HepG2 (cell line): ENCODE results near the gene S100A5. TPM values are rescaled to one million over a fixed set of nuclear protein-coding genes. Genes with fewer than 3 reads are reported as not detected.
A peak's percentile ranks its signal among the peaks of the same experiment; 100 is the strongest.

Experiments used
- ATAC-seq: fragments of 200-7000 bp; cut with Tn5 transposase; 3 replicates; pipeline ENCODE4 v1.9.1; 2020; ENCODE audit warnings: mild to moderate bottlenecking, moderate library complexity
- BruUV-seq: library from RNA; stranded (reverse); fragments of 400-500 nt; replicated peaks from 2 replicates; lab custom pipeline; 2021; lab: Mats Ljungman, UMichigan
- CTCF ChIA-PET: fragments of 300-600 bp; formaldehyde crosslinking; extraction: SDS; loops from one replicate; lab custom pipeline; 2021; ENCODE audit warnings: low total read pairs, inconsistent platforms, low intra/inter-chr PET ratio; lab: Yijun Ruan, JAX
- POLR2A ChIA-PET: fragments of 350-600 bp; sonication (Branson Sonifier 250); formaldehyde crosslinking; loops from one replicate; lab custom pipeline; 2020; ENCODE audit warnings: antibody characterized with exemption, inconsistent platforms; lab: Yijun Ruan, JAX
- DNase-seq: peaks from one replicate; pipeline ENCODE4 v3.0.0-alpha.2; 2015; ENCODE audit warnings: low spot score
- FAIRE-seq: peaks from 3 replicates; lab custom pipeline; 2011; peaks lifted over from hg19 to GRCh38; lab: Jason Lieb, UNC
- H2AFZ ChIP-seq: one replicate; pipeline ENCODE4 v1.6.1; 2011; ENCODE audit warnings: low read length, inconsistent platforms
- H3K27ac ChIP-seq: fragments of 300-600 bp; 3 replicates; pipeline ENCODE4 v1.8.0; 2011; ENCODE audit warnings: mixed run types, mild to moderate bottlenecking, mixed read lengths, low read length, inconsistent platforms; ENCODE audit not compliant: insufficient read depth; ENCODE audit errors: extremely low read length
- H3K27me3 ChIP-seq, 2 experiments: fragments of 200-600 bp in 1 of 2; 2 replicates in 1 of 2; 3 replicates in 1 of 2; pipeline versions ENCODE4 v1.6.0 to v1.8.0; 2011; ENCODE audit warnings: low read length in 2 of 2, mild to moderate bottlenecking in 2 of 2, moderate library complexity in 2 of 2, inconsistent platforms in 1 of 2; ENCODE audit not compliant: insufficient read depth in 2 of 2, control insufficient read depth in 1 of 2
- H3K36me3 ChIP-seq, 2 experiments: fragments of 200-600 bp in 1 of 2; replicated peaks in 1 of 2; 2 replicates in 1 of 2; 3 replicates in 1 of 2; pipeline versions ENCODE4 v1.5.1 to v1.8.0; 2011; ENCODE audit warnings: low read length in 2 of 2, inconsistent platforms in 1 of 2; ENCODE audit not compliant: insufficient read depth in 2 of 2, control insufficient read depth in 1 of 2
- H3K4me1 ChIP-seq: 2 replicates; pipeline ENCODE4 v1.5.1; 2012; ENCODE audit warnings: low read length, inconsistent platforms; ENCODE audit not compliant: insufficient read depth
- H3K4me2 ChIP-seq: 2 replicates; pipeline ENCODE4 v1.6.0; 2011; ENCODE audit warnings: low read depth, low read length, inconsistent platforms
- H3K4me3 ChIP-seq, 3 experiments: fragments of 200-600 bp in 1 of 3; sonication (generic), shearing (Covaris generic) in 1 of 3; replicated peaks in 1 of 3; 2 replicates each; pipeline ENCODE4 v1.5.1; 2011 to 2016; ENCODE audit warnings: low read length in 3 of 3, inconsistent platforms in 2 of 3, low read depth in 2 of 3, mild to moderate bottlenecking in 2 of 3, control low read depth in 1 of 3, mixed read lengths in 1 of 3; ENCODE audit not compliant: insufficient read depth in 1 of 3
- H3K79me2 ChIP-seq: one replicate; pipeline ENCODE4 v1.6.1; 2011; ENCODE audit warnings: low read length, inconsistent platforms; ENCODE audit not compliant: insufficient read depth
- H3K9ac ChIP-seq: 2 replicates; pipeline ENCODE4 v1.6.0; 2011; ENCODE audit warnings: mild to moderate bottlenecking, low read depth, low read length, inconsistent platforms; ENCODE audit not compliant: insufficient read depth
- H3K9me3 ChIP-seq: 2 replicates; pipeline ENCODE4 v1.5.1; 2012; ENCODE audit warnings: mild to moderate bottlenecking, low read length
- H4K20me1 ChIP-seq: 2 replicates; pipeline ENCODE4 v1.6.0; 2011; ENCODE audit warnings: inconsistent platforms, mild to moderate bottlenecking, low read length, moderate library complexity; ENCODE audit not compliant: insufficient read depth
- CCAR2 ChIP-seq: fragments of 200-400 bp; formaldehyde crosslinking; optimal IDR thresholded peaks from 2 replicates; pipeline ENCODE3; 2018; ENCODE audit warnings: low read depth, mild to moderate bottlenecking, low read length, moderate library complexity
- FOXA3 ChIP-seq: IDR thresholded peaks from 2 replicates; pipeline ENCODE4 v1.6.1; 2016; ENCODE audit warnings: missing genetic modification reagents, missing compliant biosample characterization
- GATAD1 ChIP-seq: IDR thresholded peaks from 2 replicates; pipeline ENCODE4 v1.6.1; 2016; ENCODE audit warnings: missing genetic modification reagents, missing compliant biosample characterization
- KLF11 ChIP-seq: IDR thresholded peaks from 2 replicates; pipeline ENCODE4 v1.6.1; 2016; ENCODE audit warnings: missing compliant biosample characterization
- MXD4 ChIP-seq: IDR thresholded peaks from 2 replicates; pipeline ENCODE4 v1.6.1; 2016; ENCODE audit warnings: mild to moderate bottlenecking, missing biosample characterization, missing genetic modification reagents
- NCOA2 ChIP-seq: sonication (generic); formaldehyde crosslinking; IDR thresholded peaks from 2 replicates; pipeline ENCODE4 v1.8.0; 2022; ENCODE audit warnings: inconsistent platforms
- SAP130 ChIP-seq: IDR thresholded peaks from 2 replicates; pipeline ENCODE4 v1.6.1; 2016; ENCODE audit warnings: low read depth
- TSC22D2 ChIP-seq: sonication (generic); formaldehyde crosslinking; IDR thresholded peaks from 2 replicates; pipeline ENCODE4 v1.5.1; 2020; ENCODE audit warnings: missing genetic modification reagents, mild to moderate bottlenecking, borderline replicate concordance
- U2AF1 ChIP-seq: fragments of 200-400 bp; formaldehyde crosslinking; optimal IDR thresholded peaks from 2 replicates; pipeline ENCODE3; 2017; ENCODE audit warnings: mild to moderate bottlenecking, low read depth, low read length
- ZNF660 ChIP-seq: sonication (generic); formaldehyde crosslinking; IDR thresholded peaks from 2 replicates; pipeline ENCODE4 v1.5.1; 2020; ENCODE audit warnings: mild to moderate bottlenecking, low read depth, missing genetic modification reagents, borderline replicate concordance
- ZSCAN25 ChIP-seq: sonication (generic); formaldehyde crosslinking; IDR thresholded peaks from 2 replicates; pipeline ENCODE4 v1.8.0; 2022; ENCODE audit warnings: mild to moderate bottlenecking, missing genetic modification reagents
- WGBS: methylation state at CpG from one replicate; pipeline ENCODE4 v1.1.6; 2017; ENCODE audit warnings: low lambda C conversion rate; 5-methylcytosine and 5-hydroxymethylcytosine counted together
- in situ Hi-C: cut with HindIII; loops from 2 replicates; pipeline ENCODE4 v1.10.0; 2017; ENCODE audit warnings: low pct_unique_long_range_greater_than_20kb; ENCODE audit not compliant: extremely low pct_ligation_motif_present
- intact Hi-C: fragments of 100-400 bp; cut with micrococcal nuclease; formaldehyde crosslinking; loops from one replicate; pipeline ENCODE4 v1.10.0; 2022; ENCODE audit not compliant: unreplicated experiment
- polyA plus RNA-seq, 8 experiments: library from polyadenylated mRNA; depleted of rRNA in 3 of 8; stranded (reverse) in 7 of 8; unstranded in 1 of 8; fragments of >200 nt; fragmentation: Illumina TruSeq in 4 of 8; extraction: Trizol in 4 of 8; gene quantifications; 2 replicates each; pipeline versions ENCODE4 v1.2.1 to v1.2.3, GENCODE V29; 2011 to 2016; ENCODE audit warnings: low read depth in 4 of 8, missing spikeins in 1 of 8, mixed read lengths in 1 of 8; ENCODE audit not compliant: insufficient read depth in 1 of 8
- total RNA-seq, 5 experiments: library from RNA; depleted of rRNA; stranded (reverse); fragments of >200 nt; fragmentation: Illumina TruSeq; extraction: Trizol; gene quantifications; 2 replicates each; pipeline ENCODE4 v1.2.3, GENCODE V29; 2016; ENCODE audit warnings: low read depth in 1 of 5
- TF ChIP-seq, protein P1 (sequence below): sonication (generic); formaldehyde crosslinking; IDR thresholded peaks from 2 replicates; pipeline ENCODE4 v1.5.0; 2020; ENCODE audit warnings: mild to moderate bottlenecking, missing genetic modification reagents
- TF ChIP-seq, protein P2 (sequence below): sonication (generic); formaldehyde crosslinking; IDR thresholded peaks from 2 replicates; pipeline ENCODE4 v1.4.0; 2020; ENCODE audit warnings: mild to moderate bottlenecking, low read depth, missing genetic modification reagents
- TF ChIP-seq, protein P3 (sequence below): IDR thresholded peaks from 2 replicates; pipeline ENCODE4 v1.6.1; 2016; ENCODE audit warnings: mild to moderate bottlenecking

S100A5 gene
- total and polyA plus RNA-seq, 2 of the 13 experiments (the other 11 are each of a cell fraction or from before 2014, with no cell fraction given): not detected

DNA sequence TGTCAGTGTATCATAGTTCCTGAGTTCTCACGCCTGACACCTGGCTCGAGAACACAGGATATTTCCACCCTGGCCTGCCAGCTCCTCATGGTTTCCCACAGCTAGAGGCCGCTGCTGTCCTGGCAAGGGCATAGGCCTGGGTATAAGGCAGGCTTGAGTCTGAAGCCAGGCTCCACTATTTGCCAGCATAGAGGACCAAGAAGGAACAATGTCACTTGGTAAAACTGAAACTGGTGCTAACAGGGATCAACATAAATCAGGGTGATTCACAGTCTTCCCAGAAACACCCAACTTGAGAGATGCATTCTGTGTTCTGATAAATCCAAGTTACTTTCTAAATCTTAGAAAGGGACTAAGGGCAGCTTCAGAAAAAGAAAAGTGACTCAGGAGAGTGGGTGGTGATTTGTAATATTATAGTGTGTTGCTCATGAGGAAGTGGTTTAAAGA, 31.9 kb upstream of the S100A5 start (continued):
- TF ChIP-seq TSC22D2 (CRISPR knock-in tag) (no peak), SAP130 (peak; percentile 65), ZNF660 (CRISPR knock-in tag) (no peak), FOXA3 (CRISPR knock-in tag) (peak; percentile 23; the same call in 1 of the 2 replicates), KLF11 (CRISPR knock-in tag) (no peak), GATAD1 (CRISPR knock-in tag) (peak; percentile 24; the same call in 1 of the 2 replicates), ZSCAN25 (CRISPR knock-in tag) (no peak)
- TF ChIP-seq, protein P1, sequence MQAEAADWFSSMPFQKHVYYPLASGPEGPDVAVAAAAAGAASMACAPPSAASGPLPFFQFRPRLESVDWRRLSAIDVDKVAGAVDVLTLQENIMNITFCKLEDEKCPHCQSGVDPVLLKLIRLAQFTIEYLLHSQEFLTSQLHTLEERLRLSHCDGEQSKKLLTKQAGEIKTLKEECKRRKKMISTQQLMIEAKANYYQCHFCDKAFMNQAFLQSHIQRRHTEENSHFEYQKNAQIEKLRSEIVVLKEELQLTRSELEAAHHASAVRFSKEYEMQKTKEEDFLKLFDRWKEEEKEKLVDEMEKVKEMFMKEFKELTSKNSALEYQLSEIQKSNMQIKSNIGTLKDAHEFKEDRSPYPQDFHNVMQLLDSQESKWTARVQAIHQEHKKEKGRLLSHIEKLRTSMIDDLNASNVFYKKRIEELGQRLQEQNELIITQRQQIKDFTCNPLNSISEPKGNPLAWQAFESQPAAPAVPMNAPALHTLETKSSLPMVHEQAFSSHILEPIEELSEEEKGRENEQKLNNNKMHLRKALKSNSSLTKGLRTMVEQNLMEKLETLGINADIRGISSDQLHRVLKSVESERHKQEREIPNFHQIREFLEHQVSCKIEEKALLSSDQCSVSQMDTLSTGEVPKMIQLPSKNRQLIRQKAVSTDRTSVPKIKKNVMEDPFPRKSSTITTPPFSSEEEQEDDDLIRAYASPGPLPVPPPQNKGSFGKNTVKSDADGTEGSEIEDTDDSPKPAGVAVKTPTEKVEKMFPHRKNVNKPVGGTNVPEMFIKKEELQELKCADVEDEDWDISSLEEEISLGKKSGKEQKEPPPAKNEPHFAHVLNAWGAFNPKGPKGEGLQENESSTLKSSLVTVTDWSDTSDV (CRISPR knock-in tag): no peak

DNA sequence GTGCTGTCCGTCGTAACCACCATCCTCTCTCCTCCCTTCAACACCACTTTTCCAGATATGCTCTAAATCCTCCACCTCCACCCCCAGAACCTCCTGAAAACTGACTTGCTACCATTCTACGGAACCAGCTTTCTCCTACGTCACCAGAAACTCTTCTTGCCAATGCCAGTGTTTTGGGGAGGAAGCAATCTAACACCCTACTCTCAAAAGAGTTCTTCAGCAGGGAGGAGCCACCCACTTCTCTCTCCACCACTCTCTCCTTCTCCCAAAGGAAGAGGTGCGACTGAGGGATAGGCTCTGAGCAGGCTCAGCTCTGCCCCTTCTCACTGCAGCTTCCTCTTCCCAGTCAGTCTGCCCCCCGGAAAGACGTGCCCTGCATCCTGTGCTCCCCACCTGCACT, 31.0 kb upstream of the S100A5 start:
- no peak for FAIRE-seq
- H3K4me1 ChIP-seq: peaks cover 49% of the 10 kb centered on the region

More for the DNA sequence above, 31.0 kb upstream of the S100A5 start:
- no peak for ATAC-seq
- no peaks in the 10 kb centered on the region for H4K20me1 ChIP-seq
- H3K9me3 ChIP-seq: no peaks in the 10 kb centered on the region
- H2AFZ ChIP-seq: no peak overlapping the region
- in situ Hi-C loops (loop anchor here (5.0 kb wide), 1 partner anchor 56 kb away; the partner anchor contains the start of genes S100A1 and S100A13), intact Hi-C loops (loop anchor here (1.0 kb wide), 3 partner anchors 56 to 197 kb away; partner anchors contain the start of gene S100A13)
- WGBS: 35% methylated on average over 7 of the region's 7 CpGs
- no peak overlapping the region for H3K27ac ChIP-seq
- H3K79me2 ChIP-seq: no peaks in the 10 kb centered on the region
- no TSS peak for BruUV-seq
- no peak overlapping the region for H3K4me2 ChIP-seq
- ChIA-PET CTCF (interaction anchor here (1.2 to 2.8 kb wide), 4 partner anchors 56 to 178 kb away, joined by 4 to 18 read pairs (median 6); partner anchors contain the start of genes S100A1 and S100A13), POLR2A (interaction anchor here (1.0 to 1.8 kb wide), 5 partner anchors 56 to 100 kb away, joined by 3 to 17 read pairs (median 4); partner anchors contain the start of genes CHTOP, S100A1 and S100A13)
- H3K36me3 ChIP-seq: no peaks in the 10 kb centered on the region
- H3K27me3 ChIP-seq: no peaks in the 10 kb centered on the region
- TF ChIP-seq, protein P2, sequence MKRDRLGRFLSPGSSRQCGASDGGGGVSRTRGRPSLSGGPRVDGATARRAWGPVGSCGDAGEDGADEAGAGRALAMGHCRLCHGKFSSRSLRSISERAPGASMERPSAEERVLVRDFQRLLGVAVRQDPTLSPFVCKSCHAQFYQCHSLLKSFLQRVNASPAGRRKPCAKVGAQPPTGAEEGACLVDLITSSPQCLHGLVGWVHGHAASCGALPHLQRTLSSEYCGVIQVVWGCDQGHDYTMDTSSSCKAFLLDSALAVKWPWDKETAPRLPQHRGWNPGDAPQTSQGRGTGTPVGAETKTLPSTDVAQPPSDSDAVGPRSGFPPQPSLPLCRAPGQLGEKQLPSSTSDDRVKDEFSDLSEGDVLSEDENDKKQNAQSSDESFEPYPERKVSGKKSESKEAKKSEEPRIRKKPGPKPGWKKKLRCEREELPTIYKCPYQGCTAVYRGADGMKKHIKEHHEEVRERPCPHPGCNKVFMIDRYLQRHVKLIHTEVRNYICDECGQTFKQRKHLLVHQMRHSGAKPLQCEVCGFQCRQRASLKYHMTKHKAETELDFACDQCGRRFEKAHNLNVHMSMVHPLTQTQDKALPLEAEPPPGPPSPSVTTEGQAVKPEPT (CRISPR knock-in tag): no peak
- no peak for TF ChIP-seq NCOA2
- TF ChIP-seq, protein P3, sequence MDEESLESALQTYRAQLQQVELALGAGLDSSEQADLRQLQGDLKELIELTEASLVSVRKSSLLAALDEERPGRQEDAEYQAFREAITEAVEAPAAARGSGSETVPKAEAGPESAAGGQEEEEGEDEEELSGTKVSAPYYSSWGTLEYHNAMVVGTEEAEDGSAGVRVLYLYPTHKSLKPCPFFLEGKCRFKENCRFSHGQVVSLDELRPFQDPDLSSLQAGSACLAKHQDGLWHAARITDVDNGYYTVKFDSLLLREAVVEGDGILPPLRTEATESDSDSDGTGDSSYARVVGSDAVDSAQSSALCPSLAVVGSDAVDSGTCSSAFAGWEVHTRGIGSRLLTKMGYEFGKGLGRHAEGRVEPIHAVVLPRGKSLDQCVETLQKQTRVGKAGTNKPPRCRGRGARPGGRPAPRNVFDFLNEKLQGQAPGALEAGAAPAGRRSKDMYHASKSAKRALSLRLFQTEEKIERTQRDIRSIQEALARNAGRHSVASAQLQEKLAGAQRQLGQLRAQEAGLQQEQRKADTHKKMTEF (CRISPR knock-in tag): no peak
- TF ChIP-seq CCAR2: no peak
- no peak for TF ChIP-seq MXD4 (CRISPR knock-in tag)
- no peak for TF ChIP-seq U2AF1
- H3K4me3 ChIP-seq: no peak overlapping the region
- DNase-seq: no peak
- no peak overlapping the region for H3K9ac ChIP-seq
